SH-SY5Y (cell line): Measurements from ENCODE around the gene NACC1.

Source experiments
- GATA2 ChIP-seq: IDR thresholded peaks from 2 replicates; pipeline ENCODE4 v1.6.1; 2011; ENCODE audit warnings: mild to moderate bottlenecking, low read depth, low read length
- GATA3 ChIP-seq: IDR thresholded peaks from 2 replicates; pipeline ENCODE4 v1.6.1; 2011; ENCODE audit warnings: low read depth, mild to moderate bottlenecking, low read length, moderate library complexity

GRCh38 chr19:13173139-13173737 is 55.2 kb downstream of the NACC1 start:
- TF ChIP-seq GATA2 (no peak), GATA3 (no peak)
